Peyer's patch (tissue), 4 donors: ENCODE results near the gene MAPT.

Experiments used
- CTCF ChIP-seq, 6 experiments: fragments of 450-650 bp in 4 of 6; fragments of 200-600 bp in 2 of 6; sonication (generic) in 1 of 6; IDR thresholded peaks; one replicate each; pipeline ENCODE4 v1.5.1; 2017 to 2019; ENCODE audit warnings: antibody characterized with exemption in 6 of 6, mild to moderate bottlenecking in 3 of 6, moderate library complexity in 1 of 6
- POLR2A ChIP-seq, 2 donors: fragments of 450-650 bp; IDR thresholded peaks; one replicate each; pipeline ENCODE4 v1.5.1; 2017; ENCODE audit warnings: antibody characterized with exemption in 2 of 2, mild to moderate bottlenecking in 2 of 2, moderate library complexity in 2 of 2

GRCh38 chr17:46023783-46024388, 129.5 kb downstream of the MAPT start:
- TF ChIP-seq CTCF (IDR thresholded peaks at IDR 0.05) (no peak), POLR2A (IDR thresholded peaks at IDR 0.05) (no peak)
